PFSK-1 (cell line): ENCODE data around the gene EYA2.

ENCODE experiments used
- FOXP2 ChIP-seq: optimal IDR thresholded peaks from 2 replicates; pipeline ENCODE3; 2011; ENCODE audit warnings: borderline replicate concordance, control low read depth, inconsistent platforms; ENCODE audit not compliant: insufficient read depth; ENCODE audit errors: extremely low read length, extremely low read depth
- POLR2AphosphoS5 ChIP-seq: IDR thresholded peaks from 2 replicates; pipeline ENCODE4 v1.6.1; 2012; ENCODE audit warnings: low read depth, mild to moderate bottlenecking, control low read depth, low read length, moderate library complexity
- SIN3A ChIP-seq: IDR thresholded peaks from 2 replicates; pipeline ENCODE4 v1.6.1; 2012; ENCODE audit warnings: mild to moderate bottlenecking, low read length, moderate library complexity, borderline replicate concordance; ENCODE audit not compliant: insufficient read depth
- TAF1 ChIP-seq: IDR thresholded peaks from 2 replicates; pipeline ENCODE4 v1.6.1; 2012; ENCODE audit warnings: low read length, control low read depth, borderline replicate concordance; ENCODE audit not compliant: insufficient read depth
- TF ChIP-seq, protein P1 (sequence below), 2 experiments: IDR thresholded peaks; 2 replicates each; pipeline versions ENCODE4 v1.6.1 to v1.8.0; 2011 to 2012; ENCODE audit warnings: low read depth in 2 of 2, low read length in 2 of 2, control low read depth in 1 of 2, inconsistent platforms in 1 of 2, mild to moderate bottlenecking in 1 of 2, moderate library complexity in 1 of 2; ENCODE audit not compliant: insufficient read depth in 1 of 2

The EYA2 gene

GRCh38 chr20:47205577-47206123 is 311.0 kb downstream of the EYA2 start:
- TF ChIP-seq TAF1 (no peak), FOXP2 (no peak), POLR2AphosphoS5 (no peak), SIN3A (no peak)
- TF ChIP-seq, protein P1, sequence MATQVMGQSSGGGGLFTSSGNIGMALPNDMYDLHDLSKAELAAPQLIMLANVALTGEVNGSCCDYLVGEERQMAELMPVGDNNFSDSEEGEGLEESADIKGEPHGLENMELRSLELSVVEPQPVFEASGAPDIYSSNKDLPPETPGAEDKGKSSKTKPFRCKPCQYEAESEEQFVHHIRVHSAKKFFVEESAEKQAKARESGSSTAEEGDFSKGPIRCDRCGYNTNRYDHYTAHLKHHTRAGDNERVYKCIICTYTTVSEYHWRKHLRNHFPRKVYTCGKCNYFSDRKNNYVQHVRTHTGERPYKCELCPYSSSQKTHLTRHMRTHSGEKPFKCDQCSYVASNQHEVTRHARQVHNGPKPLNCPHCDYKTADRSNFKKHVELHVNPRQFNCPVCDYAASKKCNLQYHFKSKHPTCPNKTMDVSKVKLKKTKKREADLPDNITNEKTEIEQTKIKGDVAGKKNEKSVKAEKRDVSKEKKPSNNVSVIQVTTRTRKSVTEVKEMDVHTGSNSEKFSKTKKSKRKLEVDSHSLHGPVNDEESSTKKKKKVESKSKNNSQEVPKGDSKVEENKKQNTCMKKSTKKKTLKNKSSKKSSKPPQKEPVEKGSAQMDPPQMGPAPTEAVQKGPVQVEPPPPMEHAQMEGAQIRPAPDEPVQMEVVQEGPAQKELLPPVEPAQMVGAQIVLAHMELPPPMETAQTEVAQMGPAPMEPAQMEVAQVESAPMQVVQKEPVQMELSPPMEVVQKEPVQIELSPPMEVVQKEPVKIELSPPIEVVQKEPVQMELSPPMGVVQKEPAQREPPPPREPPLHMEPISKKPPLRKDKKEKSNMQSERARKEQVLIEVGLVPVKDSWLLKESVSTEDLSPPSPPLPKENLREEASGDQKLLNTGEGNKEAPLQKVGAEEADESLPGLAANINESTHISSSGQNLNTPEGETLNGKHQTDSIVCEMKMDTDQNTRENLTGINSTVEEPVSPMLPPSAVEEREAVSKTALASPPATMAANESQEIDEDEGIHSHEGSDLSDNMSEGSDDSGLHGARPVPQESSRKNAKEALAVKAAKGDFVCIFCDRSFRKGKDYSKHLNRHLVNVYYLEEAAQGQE (IDR thresholded peaks at IDR 0.05; ENCODE audit: insufficient read depth in 1 of 2, low read depth in 2 of 2, low read length in 2 of 2) = no peak

DNA sequence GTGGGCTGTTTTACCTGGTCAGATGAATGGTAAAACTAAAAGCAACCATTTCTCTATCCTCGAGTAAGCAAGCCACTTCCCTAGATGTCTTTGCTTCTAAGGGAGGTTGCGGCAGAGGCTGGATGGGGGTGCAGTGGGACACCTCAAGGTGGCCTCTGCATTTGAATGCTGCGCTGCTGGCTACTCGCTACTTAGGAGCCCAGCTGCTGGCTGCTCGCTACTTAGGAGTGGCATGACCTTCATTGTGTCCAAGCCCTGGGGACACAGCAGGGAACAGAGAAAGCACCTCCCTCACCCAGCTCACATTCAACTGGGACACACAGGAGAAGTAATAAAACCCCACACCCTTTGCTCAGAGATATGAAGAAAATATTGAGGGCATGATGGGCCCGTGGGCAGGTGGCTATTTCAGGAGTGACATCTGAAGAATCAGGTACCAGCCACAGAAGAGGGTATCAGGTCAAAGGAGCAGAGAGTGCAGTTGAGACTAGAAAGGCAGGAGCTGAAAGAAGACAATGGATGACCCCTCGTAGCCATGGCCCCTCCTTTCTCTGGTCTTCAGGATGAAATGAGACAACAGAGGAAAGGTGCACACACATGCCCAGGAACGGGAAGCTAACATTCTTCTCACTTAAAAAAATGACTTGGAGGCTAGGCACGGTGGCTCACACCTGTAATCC is 312.5 kb downstream of the EYA2 start:
- TF ChIP-seq FOXP2 = no peak

- TF ChIP-seq, protein P1 (IDR thresholded peaks at IDR 0.05; ENCODE audit: insufficient read depth in 1 of 2, low read depth in 2 of 2, low read length in 2 of 2) = no peak
- TF ChIP-seq POLR2AphosphoS5 = no peak
- no peak for TF ChIP-seq TAF1
- no peak for TF ChIP-seq SIN3A
These were observed 314.0 kb downstream of the EYA2 start for GRCh38 chr20:47208534-47209174.

DNA sequence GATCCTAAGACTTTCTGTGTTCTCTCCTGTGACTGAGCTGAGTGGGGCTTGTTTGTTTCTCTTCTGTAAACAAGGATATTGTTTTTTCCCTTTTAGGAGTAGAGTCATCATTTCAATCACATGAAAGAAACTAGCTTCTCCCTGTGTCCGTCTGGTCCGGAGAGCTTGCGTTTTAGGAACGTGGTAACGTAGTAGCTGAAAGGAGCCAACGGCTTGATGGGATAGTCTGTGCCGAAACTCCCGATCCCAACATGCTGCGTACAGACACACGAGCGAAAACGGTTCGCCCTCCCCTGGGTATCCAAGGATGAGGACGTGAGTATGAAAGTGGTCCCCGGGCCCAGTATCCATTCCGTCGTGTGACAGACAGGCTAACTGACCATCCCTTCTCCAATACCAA is 315.3 kb downstream of the EYA2 start:
- TF ChIP-seq, protein P1 (IDR thresholded peaks at IDR 0.05; ENCODE audit: insufficient read depth in 1 of 2, low read depth in 2 of 2, low read length in 2 of 2) = no peak
- no peak for TF ChIP-seq TAF1
- TF ChIP-seq SIN3A = no peak
- TF ChIP-seq FOXP2 = no peak
- TF ChIP-seq POLR2AphosphoS5 = no peak

DNA sequence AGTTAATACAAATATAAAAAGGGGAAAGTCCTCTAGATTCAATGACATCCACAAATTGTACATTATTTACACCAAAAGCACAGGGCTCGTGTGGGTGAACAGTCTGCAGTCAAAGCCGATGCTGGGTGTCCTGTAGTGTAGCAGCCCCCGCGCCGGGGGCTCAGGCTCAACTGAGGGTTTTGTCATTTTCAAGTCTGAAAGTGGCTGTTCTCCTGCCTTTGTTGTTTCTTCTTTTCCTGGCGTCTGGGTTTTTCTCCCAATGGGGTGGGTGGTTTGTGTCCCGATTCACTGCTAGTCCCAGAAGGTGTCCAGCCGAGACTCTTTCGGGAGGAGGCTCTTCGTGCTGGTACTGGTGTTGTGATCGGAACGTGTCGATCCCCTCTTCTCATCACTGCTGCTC is 315.8 kb downstream of the EYA2 start:
- TF ChIP-seq SIN3A = no peak
- no peak for TF ChIP-seq FOXP2
- TF ChIP-seq TAF1 = no peak
- TF ChIP-seq POLR2AphosphoS5 = no peak
- TF ChIP-seq, protein P1 (IDR thresholded peaks at IDR 0.05; ENCODE audit: insufficient read depth in 1 of 2, low read depth in 2 of 2, low read length in 2 of 2) = no peak
